Stimulated activated CD4-positive, alpha-beta T cell treated with anti-CD3 and anti-CD28 coated beads, Interleukin-2, amount 100 ng/mL, for 24 hours (primary cell): ENCODE results near the gene ACOT6.
"Not testable (repeated sequence)": the region's sequence is repeated elsewhere in the genome, so short reads cannot be mapped to it uniquely, and the experiment has no call there.

Source experiments
- DNase-seq, 2 donors: peaks; one replicate each; pipeline ENCODE4 v3.0.0-alpha.2; 2020

The ACOT6 gene

GRCh38 chr14:73651005-73651404, 38.7 kb downstream of the ACOT6 start:
- no peak for DNase-seq

GRCh38 chr14:73655851-73656250, 43.5 kb downstream of the ACOT6 start:
- no peak for DNase-seq

GRCh38 chr14:73659202-73659601, 46.9 kb downstream of the ACOT6 start:
- DNase-seq: not testable (repeated sequence)

GRCh38 chr14:73660511-73660910, 48.2 kb downstream of the ACOT6 start:
- DNase-seq: no peak

- no peak for DNase-seq
Measured at GRCh38 chr14:73661872-73662271, 49.6 kb downstream of the ACOT6 start.

GRCh38 chr14:73662487-73662943, 50.2 kb downstream of the ACOT6 start:
- DNase-seq: no peak

GRCh38 chr14:73663548-73664212, 51.4 kb downstream of the ACOT6 start:
- DNase-seq: no peak

- DNase-seq: no peak
Measured at GRCh38 chr14:73665130-73665529, 52.8 kb downstream of the ACOT6 start.

GRCh38 chr14:73666583-73666982, 54.3 kb downstream of the ACOT6 start:
- DNase-seq: no peak

- DNase-seq: no peak
Measured at GRCh38 chr14:73667854-73668253, 55.5 kb downstream of the ACOT6 start.
